HT1080 (cell line): Measurements from ENCODE around the gene TM9SF4. TPM values are rescaled to one million over a fixed set of nuclear protein-coding genes. Genes with fewer than 3 reads are reported as not detected.
"Not testable (repeated sequence)": the region's sequence is repeated elsewhere in the genome, so short reads cannot be mapped to it uniquely, and the experiment has no call there.

Experiments
- DNase-seq: peaks from one replicate; pipeline ENCODE4 v3.0.0-alpha.2; 2015; ENCODE audit warnings: low read depth
- total RNA-seq: library from RNA; depleted of rRNA; stranded (reverse); fragments of >200 nt; shearing (Covaris generic); gene quantifications from 2 replicates; pipeline ENCODE4 v1.2.3, GENCODE V29; 2014

TM9SF4 gene
- total RNA-seq, 1 experiment from 2014 or later = 28.0 TPM

- DNase-seq = no peak
Measured at GRCh38 chr20:32188376-32189122, 79.0 kb downstream of the TM9SF4 start.

GRCh38 chr20:32189123-32189410 is 79.6 kb downstream of the TM9SF4 start:
- DNase-seq = no peak

- DNase-seq = no peak
Measured at GRCh38 chr20:32189691-32190615, 80.4 kb downstream of the TM9SF4 start.

- no peak for DNase-seq
Measured at GRCh38 chr20:32190616-32191415, 81.3 kb downstream of the TM9SF4 start.

GRCh38 chr20:32191422-32191821 is 81.9 kb downstream of the TM9SF4 start:
- no peak for DNase-seq

- DNase-seq = no peak
Measured at GRCh38 chr20:32191873-32192272, 82.4 kb downstream of the TM9SF4 start.

- no peak for DNase-seq
Measured at GRCh38 chr20:32192698-32193097, 83.2 kb downstream of the TM9SF4 start.

GRCh38 chr20:32193336-32193735 is 83.8 kb downstream of the TM9SF4 start:
- not testable (repeated sequence) for DNase-seq

- DNase-seq = no peak
Measured at GRCh38 chr20:32193996-32194395, 84.5 kb downstream of the TM9SF4 start.

GRCh38 chr20:32195581-32195980 is 86.1 kb downstream of the TM9SF4 start:
- DNase-seq = no peak

GRCh38 chr20:32196613-32197012 is 87.1 kb downstream of the TM9SF4 start:
- DNase-seq = not testable (repeated sequence)

- DNase-seq = not testable (repeated sequence)
Measured at GRCh38 chr20:32197136-32197535, 87.6 kb downstream of the TM9SF4 start.

GRCh38 chr20:32199006-32199405 is 89.5 kb downstream of the TM9SF4 start:
- DNase-seq = no peak

- no peak for DNase-seq
Measured at GRCh38 chr20:32201296-32201976, 91.9 kb downstream of the TM9SF4 start.

GRCh38 chr20:32201977-32202363 is 92.5 kb downstream of the TM9SF4 start:
- no peak for DNase-seq

GRCh38 chr20:32203356-32204204 is 94.1 kb downstream of the TM9SF4 start:
- DNase-seq = no peak

- DNase-seq = no peak
Measured at GRCh38 chr20:32204205-32205109, 94.9 kb downstream of the TM9SF4 start.

GRCh38 chr20:32205110-32205842 is 95.8 kb downstream of the TM9SF4 start:
- no peak for DNase-seq
